Measurements from ENCODE around the gene PTGER1.
"Not testable (repeated sequence)": the region's sequence is repeated elsewhere in the genome, so short reads cannot be mapped to it uniquely, and the experiment has no call there.

Gene PTGER1

DNA sequence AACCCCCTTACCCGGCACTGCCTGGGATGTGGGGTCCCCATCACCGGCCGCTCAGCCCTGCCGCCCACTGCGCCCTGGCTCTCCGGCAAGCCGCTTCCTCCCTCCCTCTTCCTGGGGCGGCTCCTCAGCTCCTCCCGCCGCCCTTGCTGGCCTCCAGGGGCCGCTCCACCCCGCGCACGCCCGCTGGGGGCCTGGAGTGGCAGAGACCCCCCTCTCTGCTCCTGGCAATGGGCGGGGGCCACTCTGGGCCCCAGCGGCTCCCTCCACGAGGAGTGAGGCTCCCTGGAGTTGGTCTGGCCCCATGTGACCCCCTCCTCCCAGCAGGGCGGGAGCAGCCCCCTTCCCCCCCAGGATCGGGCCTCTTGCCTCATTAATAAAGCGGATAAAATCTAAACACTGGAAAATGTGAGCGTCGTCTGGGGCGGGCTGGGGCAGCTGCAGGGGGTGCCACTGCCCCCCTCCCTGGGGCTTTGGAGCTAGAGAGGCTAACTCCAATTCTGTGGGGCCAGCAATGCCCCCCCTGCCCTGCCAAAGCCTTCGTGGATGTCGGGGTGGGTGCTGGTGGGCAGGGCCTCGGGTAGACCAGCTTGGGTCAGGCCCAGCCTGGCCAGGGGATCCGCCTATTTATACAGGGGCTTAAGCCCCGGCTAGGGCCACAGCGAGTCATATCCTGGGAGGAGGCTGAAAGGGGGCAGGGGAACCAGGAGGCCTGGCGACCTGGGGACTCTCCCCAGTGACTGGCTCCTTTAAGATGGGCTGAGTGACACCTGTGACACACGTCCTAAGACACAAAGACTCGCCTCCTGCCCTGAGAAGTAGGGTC lies at the start of gene PTGER1:
TSS of gene PTGER1 (minus strand) at position 104 of the 823 bp plus-strand sequence. CDS start 1,034 bp downstream, outside the sequence.
- DNase-seq = peak; percentile 21 to 33

DNA sequence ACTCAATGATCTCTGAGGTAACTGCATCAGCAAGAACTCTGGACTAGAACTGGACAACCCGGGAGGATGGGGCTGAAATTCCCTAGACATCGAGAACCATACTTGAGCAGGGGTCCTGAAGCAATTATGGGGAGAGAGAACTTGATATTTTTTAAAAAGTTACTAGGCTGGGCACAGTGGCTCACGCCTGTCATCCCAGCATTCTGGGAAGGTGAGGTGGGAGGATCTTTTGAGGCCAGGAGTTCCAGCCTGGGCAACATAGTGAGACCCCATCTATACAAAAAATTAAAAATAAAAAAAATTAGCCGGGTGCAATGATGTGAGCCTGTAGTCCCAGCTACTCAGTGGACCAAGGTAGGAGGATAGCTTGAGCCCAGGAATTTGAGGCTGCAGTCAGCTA lies 45.4 kb upstream of the PTGER1 start:
- DNase-seq = no peak

DNA sequence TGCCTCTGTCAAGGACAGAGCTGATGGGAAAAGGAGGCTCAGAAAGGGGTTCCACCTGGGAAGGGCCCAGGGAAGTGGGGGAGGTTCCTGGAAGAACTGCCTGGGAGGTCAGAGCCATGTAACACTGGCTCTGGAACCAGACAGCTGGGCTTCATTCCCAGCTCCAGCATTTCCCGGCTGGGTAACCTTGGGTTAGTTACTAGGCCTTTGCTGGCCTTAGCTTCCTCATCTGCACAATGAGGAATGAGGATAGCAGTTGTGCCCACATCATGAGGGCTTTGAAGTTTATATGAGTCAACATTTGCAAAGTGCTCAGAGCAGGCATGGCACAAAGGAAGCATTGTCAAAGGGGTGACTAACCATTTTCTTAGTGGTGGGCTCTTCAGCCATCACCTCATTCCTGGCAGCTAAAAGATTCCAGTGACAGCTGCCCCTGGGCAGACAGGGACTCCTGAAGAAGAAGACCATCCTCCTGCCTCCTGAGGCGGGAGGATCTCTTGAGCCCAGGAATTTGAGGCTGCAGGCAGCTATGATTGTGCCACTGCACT lies 44.8 kb upstream of the PTGER1 start:
- peak in 1 of 2 donors; percentile 24 for DNase-seq

- no peak for DNase-seq
These were observed 44.2 kb upstream of the PTGER1 start for GRCh38 chr19:14519245-14519859.

DNA sequence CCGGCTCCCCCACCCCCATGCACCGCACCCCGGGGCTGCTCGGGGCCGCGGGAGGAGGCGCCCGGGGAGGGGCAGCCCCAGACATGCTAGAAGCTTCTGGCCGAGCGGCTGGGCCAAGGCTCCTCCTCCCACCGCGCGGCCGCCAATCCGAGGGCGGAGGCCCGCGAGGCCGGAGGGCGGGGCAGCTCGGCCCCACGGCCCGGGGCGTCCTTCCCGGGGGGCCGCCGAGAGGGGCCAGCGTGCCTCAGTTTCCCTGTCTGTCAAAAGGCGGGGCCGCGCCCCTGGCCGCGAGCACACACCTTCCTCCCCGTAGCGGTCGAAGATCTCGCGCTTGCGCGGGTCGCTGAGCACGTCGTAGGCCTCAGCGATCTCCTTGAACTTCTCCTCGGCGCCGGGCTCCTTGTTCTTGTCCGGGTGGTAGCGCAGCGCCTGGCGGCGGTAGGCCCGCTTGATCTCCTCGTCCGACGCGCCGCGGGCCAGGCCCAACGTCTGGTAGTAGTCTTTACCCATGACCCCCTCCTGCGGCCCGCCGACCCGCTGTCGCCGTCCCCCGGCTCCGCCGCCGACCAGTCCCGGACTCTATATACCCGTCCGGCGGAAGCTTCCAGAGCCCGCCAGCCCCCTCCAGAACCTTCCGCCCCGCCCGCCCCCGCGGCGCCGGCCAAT lies 42.8 kb upstream of the PTGER1 start, which contains the start of gene DNAJB1:
TSS of gene DNAJB1 (minus strand) at position 558 of the 666 bp plus-strand sequence. CDS start at position 510, 48 bp downstream.
- DNase-seq = peak; percentile 76 to 78

DNA sequence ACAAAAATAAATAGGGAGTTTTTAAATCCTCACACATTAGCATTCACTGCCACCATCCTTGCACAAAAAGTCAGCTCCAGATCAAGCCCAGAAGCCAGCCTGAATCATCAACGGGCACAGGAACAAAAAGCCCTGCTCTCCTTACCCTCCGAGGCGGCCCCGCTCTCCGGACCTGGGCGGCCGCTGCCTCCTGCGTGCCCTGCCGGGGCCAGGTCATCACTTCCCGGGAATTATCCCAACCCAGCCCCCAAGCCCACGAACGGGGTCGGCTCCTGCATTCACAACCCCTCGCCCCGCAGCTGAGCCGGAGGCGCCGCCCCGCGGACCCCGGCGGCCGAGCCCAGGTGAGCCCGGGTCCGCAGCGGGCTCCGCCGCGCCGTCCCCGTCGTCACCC lies 42.3 kb upstream of the PTGER1 start:
- DNase-seq = peak in 1 of 2 donors; percentile 32

- peak in 1 of 2 donors; percentile 53 for DNase-seq
These were observed 41.7 kb upstream of the PTGER1 start for GRCh38 chr19:14516746-14517438.

DNA sequence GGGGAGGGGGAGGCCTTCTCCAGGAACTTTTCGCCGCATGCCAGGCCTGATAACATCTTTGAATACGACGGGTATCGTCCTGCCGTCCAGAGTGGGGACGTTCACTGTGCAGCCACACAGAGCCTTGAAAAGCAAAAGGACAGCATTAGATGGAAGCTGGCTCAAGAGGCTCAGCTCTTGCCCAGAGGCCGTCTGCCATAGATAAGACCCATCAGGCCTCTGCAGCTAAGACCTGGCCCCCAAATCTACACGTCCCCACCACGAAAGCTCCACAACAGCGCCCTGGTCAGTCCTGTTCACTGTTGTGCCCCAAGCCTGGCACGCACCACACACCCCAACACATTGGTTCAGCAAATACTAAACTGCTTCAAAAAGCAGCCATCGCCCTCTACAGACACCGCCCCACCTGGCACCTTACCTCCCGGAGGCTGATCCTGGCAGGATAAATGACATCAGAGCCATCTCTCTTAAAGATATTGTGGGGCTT lies 40.9 kb upstream of the PTGER1 start:
- DNase-seq = peak in 1 of 2 donors; percentile 29

GRCh38 chr19:14515501-14516047 lies 40.4 kb upstream of the PTGER1 start:
- DNase-seq = peak in 1 of 2 donors; percentile 27

- DNase-seq = peak; percentile 48 to 55
These were observed 39.2 kb upstream of the PTGER1 start for GRCh38 chr19:14514215-14514863.

DNA sequence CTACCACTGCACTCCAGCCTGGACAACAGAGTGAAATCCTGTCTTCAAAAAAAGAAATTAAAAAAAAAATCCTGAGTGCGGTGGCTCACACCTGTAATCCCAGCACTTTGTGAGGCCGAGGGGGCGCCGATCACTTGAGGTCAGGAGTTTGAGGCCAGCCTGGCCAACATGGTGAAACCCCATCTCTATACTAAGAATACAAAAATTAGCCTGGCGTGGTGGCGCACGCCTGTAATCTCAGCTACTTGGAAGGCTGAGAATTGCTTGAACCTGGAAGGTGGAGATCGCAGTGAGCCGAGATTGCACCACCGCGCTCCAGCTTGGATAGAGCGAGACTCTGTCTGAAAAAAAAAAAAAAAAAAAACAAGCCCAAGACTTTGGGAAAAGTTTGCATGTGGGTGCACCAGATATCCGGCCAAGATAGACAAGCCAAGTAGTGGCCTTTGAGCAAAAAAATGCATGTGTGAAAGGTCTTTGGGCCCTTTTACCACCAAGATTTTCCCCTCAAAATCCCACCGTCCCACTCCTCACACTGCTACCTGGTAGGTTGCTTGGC lies 37.3 kb upstream of the PTGER1 start:
- DNase-seq = no peak

DNA sequence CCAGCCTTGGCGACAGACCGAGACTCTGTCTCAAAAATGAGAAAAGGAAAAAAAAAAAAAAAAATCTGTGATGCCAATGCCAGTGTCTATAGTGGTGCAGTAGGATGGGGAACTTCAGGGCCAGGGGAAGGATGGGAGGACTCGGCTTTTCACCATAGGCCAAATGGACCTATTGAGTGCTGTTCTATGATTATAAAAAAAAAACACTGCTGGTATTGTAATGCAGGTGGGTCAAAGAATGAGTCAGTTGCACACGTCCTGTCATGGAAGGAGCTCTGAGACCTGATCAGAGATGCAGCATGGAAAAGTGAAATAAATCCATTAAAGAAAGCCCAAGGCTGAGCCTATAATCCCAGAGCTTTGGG lies 36.1 kb upstream of the PTGER1 start:
- no peak for DNase-seq

- peak in 1 of 2 donors; percentile 55 for DNase-seq
These were observed 35.4 kb upstream of the PTGER1 start for GRCh38 chr19:14510311-14511228.

DNA sequence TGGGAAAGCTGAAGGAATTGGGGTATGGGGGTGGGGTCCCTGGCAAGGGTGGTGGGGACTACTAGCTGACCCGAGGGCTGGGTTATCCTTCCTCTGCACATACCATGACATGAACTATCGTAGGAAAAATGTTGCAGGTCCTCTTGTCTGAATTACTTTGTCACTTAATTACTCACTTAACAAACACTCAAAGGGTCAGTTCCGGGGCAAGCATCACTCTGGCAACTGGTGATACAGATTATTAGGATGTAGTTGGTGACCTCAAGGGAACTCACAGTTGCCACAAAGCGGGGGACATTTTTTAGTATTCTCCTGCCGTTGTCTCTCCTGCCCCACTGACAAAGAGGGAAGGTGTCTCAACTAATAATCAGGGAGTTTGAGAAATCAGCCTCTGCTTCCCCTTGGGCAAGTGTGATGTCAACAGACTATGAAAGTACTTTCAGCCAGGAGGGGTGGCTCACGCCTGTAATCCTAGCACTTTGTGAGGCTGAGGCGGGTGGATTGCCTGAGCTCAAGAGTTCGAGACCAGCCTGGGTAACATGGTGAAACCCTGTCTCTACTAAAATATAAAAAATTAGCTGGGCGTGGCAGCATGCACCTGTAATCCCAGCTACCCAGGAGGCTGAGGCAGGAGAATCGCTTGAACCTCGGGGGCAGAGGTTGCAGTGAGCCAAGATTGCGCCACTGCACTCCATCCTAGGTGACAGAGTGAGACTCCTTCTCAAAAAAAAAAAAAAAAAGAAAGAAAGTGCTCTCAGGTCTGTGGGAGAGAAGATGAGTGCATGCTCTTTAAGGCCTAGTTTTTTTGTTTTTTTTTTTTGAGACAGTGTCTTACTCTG lies 32.8 kb upstream of the PTGER1 start:
- DNase-seq = peak in 1 of 2 donors; percentile 52

- peak; percentile 79 to 80 for DNase-seq
These were observed 30.5 kb upstream of the PTGER1 start for GRCh38 chr19:14505488-14506239.

DNA sequence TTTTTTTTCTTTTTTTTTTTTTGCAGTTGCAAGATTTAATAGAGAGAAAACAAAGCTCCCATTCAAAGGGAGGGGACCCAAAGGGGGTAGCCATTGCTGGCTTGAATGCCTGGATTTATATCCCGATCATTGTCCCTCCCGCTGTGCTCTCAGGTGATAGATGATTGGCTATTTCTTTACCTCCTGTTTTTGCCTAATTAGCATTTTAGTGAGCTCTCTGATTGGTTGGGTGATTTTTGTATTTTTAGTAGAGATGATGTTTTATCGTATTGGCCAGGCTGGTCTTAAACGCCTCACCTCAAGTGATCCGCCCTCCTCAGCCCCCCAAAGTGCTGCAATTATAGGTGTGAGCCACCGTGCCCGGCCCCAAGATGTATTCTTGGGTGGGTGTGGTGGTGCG lies 29.4 kb upstream of the PTGER1 start:
- not testable (repeated sequence) for DNase-seq

- no peak for DNase-seq
These were observed 28.1 kb upstream of the PTGER1 start for GRCh38 chr19:14503285-14503684.

DNA sequence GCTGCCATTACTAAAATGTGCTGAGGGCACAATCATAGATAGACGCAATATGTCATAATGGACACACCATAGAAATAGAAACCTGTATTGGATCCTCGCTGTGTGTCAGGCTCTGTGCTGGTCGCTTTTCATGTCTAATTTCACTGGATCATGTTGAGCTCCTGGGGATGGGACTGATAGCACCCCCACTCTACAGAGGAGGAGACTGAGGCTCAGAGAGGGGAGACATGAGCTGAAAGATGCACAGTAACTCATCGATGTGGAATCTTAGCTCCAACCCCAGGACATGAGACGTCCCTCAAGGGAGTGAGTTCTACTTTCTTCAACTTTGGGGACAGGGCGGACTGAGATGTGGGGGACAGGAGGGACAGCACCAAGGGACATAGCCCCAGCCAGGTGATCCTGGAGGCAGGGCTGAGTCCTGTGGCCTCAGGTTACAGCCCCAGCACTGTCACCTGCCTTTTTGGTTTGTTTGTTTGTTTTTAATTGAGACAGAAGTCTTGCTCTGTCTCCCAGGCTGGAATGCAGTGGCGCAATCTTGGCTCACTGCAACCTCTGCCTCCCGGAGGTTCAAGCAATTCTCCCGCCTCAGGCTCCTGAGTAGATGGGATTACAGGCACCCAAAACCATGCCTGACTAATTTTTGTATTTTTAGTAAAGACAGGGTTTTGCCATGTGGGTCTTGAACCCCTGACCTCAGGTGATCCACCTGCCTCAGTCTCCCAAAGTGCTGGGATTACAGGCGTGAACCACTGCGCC lies 27.4 kb upstream of the PTGER1 start:
- DNase-seq = no peak

Measured in CD4-positive, alpha-beta T cell treated with Interleukin-4 for 1 hour (primary cell).